ENCODE data around the gene PSMD8.
"Not testable (repeated sequence)": the region's sequence is repeated elsewhere in the genome, so short reads cannot be mapped to it uniquely, and the experiment has no call there.

Gene PSMD8

DNA sequence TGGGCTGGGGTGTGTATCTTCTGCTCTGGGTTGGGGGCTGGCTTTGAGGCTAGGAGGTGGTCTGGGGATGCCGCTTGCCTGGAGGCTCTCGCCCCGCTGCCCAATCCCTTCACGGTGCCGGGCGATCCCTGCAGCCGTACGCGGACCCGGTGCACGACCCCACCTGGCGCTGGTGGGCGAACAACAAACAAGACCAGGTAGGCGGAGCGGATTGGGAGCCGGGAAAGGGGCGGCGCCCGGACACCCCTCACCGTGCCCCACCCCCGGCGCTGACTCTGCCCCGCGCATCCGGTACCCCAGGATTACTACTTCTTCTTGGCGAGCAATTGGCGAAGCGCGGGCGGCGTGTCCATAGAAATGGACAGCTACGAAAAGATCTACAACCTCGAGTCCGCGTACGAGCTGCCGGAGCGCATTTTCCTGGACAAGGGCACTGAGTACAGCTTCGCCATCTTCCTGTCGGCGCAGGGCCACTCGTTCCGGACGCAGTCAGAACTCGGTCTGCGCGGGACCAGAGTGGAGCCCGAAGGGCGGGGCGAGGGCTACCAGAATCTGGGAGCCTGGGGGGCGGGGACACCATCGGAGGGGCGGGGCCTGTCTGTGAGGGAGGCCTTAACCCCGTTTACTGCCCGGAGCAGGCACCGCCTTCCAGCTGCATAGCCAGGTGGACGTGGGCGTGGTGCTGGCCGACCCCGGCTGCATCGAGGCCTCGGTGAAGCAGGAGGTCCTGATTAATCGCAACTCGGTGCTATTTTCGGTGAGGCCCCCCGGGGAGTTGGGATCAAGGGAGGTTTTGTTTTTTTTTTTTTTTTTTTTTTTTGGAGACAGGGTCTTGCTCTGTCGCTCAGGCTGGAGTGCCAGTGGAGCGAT is 12.1 kb upstream of the PSMD8 start:
- peak; percentile 98 for DNase-seq

DNA sequence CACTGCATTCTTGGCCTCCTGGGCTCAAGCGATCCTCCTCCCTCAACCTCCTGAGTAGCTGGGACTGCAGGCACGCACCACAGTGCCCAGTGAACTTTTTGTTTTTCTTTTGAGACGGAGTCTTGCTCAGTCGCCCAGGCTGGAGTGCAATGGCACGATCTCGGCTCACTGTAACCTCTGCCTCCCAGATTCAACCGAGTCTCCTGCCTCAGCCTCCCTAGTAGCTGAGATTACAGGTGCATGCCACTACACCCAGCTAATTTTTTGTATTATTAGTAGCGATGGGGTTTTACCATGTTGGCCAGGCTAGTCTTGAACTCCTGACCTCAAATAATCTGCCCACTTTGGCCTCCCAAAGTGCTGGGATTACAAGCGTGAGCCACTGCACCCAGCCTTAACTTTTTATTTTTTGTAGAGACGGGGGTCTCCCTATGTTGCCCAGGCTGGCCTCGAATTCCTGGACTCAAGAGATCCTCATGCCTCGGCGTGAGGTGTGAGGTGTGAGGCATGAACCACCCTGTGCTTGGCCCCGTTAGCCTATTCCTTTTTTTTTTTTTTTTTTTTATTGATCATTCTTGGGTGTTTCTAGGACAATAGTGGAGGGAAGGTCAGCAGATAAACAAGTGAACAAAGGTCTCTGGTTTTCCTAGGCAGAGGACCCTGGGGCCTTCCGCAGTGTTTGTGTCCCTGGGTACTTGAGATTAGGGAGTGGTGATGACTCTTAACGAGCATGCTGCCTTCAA is 11.3 kb upstream of the PSMD8 start:
- not testable (repeated sequence) for DNase-seq

DNA sequence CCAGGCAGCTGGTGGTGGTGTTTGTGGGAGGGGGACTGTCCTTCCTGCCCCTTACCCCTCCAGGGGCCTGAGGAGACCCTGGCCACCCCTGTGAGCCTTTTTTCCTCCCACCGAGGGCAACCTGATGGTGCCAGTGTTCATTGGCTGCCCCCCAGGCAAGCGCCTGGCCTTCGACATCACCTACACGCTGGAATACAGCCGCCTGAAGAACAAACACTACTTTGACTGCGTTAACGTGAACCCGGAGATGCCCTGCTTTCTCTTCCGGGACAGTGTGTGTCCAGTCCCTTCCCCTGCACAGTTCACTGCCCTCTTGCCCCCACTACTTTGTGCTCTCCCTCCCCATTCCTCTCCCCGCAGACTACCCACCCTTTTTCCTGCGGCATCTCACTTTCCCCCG is 7.3 kb upstream of the PSMD8 start:
- DNase-seq = no peak

DNA sequence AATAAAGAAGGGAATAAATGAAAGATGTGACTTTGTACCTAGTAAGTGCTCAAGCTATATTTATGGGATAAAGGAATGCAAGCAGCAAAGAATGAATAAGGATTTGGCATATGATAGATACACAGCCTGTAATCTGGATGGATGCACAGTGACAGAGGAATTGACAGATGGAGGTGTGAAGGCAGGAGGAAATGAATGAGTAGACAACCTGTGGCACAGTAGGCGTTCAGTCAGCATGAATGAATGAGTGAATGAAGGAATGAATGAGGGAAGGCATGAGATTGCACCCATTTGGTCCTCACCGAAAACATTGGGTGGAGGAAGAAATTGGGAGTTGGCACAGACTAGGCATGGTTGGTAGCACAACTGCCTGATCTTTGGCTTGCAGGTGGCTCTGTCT is 4.8 kb upstream of the PSMD8 start:
- no peak for DNase-seq

DNA sequence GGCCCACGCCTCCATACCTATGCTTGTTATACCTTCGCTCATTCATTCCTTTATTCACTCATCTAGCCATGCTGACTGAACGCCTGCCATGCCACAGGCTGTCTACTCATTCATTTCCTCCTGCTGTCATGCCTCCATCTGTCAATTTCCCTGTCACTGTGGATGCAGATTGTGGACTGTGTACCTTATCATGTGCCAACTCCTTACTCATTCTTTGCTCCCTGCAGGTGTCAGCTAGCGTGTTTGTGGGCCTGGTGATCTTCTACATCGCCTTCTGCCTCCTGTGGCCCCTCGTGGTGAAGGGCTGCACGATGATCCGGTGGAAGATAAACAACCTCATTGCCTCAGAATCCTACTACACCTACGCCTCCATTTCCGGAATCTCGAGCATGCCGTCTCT is 4.1 kb upstream of the PSMD8 start:
- no peak for DNase-seq

DNA sequence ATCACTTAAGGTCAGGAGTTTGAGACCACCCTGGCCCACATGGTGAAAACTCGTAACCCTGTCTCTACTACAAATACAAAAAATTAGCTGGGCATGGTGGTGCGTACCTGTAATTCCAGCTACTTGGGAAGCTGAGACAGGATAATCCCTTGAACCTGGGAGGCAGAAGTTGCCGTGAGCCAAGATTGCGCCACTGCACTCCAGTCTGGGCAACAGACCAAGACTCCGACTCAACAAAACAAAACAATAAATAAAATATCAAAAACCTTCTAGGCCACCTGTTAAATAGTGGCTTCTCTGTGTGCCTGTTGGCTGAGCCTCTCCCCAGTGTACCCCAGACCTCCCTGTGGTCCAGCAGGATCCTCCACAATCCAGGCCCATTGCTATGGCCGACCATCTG is 3.3 kb upstream of the PSMD8 start:
- no peak for DNase-seq

DNA sequence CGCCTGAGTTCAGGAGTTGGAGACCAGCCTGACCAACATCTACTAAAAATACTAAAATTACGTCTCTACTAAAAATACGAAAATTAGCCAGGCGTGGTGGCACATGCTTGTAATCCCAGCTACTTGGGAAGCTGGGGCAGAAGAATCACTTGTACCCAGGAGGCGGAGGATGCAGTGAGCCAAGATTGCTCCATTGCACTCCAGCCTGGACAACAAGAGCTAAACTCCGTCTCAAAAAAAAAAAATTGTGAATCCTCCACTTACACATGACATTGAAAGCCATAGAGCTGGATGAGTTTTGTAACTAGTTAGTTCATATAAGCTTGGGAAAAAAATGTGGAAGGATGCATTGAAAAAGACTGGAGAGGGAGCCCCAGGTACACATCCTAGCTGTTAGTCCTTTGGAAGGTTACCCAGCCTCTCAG is 452 bp upstream of the PSMD8 start:
- no peak for DNase-seq

DNA sequence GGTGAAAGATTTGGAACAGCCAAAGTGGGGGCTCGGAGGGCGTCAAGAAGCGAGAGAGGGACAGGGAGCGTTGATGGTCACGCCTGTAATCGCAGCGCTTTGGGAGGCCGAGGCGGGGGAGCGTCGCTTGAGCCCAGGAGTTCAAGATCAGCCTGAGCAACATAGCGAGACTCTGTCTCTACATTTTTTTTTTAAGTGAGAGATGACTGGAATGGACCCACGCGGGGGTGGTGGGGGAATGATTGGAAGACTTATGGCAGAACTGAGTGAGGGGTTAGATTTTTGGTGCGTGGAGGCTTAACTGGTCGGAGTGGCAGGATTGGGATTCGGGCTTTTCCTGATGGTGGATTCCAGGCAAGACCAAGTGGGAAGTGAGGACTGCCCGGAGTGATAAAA is 725 bp downstream of the PSMD8 start:
- no peak for DNase-seq

DNA sequence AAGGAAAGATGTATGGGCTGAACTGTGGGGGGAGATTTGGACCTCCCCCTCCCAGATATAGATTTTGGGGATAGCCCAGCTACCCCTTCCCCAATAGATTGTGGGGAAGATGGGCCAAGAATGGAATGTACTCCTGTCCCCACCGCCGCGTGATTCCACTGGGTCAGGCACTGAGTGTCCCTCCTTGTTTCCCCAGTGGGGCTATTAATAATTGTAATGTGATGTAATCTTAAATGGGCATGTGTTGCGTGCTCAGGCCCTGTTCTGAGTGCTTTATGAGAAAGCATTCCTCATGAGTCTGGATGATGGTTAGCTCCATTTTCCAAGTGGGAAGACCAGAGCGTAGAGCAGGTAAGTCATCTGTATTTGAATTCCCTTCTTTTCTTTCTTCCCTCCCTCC is 1.4 kb downstream of the PSMD8 start:
- DNase-seq = no peak

DNA sequence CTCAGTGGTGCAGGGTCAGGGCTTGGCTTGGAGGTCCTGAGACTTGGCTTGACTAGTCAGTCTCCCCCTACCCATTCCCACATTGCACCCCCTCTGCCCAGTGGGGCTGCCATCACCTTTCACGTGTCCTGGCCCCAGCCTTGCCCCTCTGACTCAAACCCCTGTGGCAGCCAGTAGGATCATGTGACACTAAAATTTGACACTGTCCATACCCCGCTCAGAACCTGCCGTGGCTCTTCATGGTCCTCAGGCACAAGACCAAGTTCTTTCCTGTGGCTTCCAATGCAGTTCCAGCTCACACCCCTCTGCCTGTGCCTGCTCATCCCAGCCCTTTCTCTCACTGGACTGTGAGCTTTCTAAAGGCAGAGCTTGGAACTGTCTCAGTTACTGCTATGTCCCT is 2.2 kb downstream of the PSMD8 start:
- DNase-seq = no peak

DNA sequence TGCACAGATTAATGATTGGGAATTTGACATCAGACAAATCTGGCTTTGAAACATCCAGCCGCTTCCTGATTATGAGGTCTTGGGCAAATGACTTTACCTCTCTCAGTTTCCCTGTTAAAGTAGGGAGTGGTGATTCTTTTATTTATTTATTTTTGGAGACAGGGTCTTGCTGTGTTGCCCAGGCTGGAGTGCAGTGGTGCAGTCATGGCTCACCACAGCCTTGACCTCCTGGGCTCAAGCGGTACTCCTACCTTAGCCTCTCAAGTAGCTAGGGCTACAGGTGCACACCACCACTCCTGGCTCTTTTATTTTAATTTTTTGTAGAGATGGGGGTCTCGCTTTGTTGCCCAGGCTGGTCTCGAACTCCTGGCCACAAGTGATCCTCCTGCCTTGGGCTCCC is 2.7 kb downstream of the PSMD8 start:
- no peak for DNase-seq

DNA sequence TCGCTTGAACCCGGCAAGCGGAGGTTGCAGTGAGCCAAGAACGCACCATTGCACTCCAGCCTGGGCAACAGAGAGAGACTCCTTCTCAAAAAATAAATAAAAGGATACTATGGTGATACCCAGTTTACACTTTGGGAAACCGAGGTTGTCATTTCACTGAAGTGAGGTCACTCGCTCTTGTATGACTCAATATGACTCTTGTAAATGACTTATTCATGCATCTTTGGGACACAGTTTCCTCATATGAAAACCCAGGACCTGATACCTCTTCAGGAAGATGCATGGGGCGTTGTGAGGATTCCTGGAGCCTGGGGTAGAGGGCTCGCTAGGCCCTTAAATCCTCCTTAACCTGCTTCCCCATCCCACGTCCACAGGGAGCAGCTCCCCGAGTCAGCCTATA is 4.5 kb downstream of the PSMD8 start:
- DNase-seq = no peak

DNA sequence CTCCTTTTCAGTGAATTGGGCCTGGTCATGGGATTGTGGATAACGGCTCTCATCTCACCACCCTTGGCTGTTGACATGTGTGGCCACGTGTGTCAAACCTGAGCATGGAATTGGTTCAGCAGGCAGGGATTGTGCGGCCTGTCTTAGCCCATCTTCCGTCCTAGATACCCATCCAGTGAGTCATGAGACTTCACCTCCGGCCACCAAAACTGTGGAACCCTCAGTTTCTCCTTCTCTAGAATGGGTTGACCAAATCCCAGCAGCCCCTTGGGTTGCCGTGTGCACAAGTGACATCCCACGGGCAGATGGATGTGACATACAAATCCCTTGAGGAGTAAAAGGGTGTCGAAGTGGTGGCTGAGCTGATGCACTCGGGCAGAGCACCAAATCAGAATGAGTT is 6.8 kb downstream of the PSMD8 start:
- DNase-seq = no peak

DNA sequence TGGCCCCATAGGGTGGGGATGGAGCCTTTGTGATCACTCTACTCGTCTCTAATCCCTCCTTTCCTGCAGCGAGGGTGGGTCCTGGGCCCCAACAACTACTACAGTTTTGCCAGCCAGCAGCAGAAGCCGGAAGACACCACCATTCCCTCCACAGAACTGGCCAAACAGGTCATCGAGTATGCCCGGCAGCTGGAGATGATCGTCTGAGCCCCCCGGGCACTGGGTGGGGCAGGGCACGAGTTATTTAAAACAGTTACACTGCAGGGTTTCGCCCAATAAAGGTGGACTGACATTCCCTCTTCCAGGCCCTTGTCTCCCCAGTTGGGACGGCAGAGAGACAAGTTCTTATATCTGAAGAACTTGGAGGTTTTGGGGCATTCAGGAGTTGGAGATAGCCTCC is 8.8 kb downstream of the PSMD8 start:
- DNase-seq = no peak

DNA sequence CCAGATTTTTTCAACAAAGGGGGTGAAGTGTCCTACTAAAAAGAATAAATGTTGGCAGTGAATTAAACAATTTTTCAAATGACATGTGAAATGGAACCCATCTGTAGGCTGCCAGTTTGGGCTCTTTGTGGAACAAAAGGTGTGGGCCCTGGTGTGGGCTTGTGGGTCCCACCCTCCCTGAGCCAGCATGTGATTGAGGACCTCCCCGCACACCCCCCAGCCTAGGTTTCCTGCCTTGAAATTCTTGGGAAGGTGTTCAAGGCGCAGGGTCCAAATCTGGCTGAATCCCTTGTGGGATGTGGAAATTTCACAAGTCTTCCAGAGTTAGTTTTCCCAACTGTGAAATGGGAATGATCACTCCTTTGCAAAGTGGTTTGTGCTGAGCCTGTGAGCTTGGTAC is 9.4 kb downstream of the PSMD8 start:
- DNase-seq = no peak

DNA sequence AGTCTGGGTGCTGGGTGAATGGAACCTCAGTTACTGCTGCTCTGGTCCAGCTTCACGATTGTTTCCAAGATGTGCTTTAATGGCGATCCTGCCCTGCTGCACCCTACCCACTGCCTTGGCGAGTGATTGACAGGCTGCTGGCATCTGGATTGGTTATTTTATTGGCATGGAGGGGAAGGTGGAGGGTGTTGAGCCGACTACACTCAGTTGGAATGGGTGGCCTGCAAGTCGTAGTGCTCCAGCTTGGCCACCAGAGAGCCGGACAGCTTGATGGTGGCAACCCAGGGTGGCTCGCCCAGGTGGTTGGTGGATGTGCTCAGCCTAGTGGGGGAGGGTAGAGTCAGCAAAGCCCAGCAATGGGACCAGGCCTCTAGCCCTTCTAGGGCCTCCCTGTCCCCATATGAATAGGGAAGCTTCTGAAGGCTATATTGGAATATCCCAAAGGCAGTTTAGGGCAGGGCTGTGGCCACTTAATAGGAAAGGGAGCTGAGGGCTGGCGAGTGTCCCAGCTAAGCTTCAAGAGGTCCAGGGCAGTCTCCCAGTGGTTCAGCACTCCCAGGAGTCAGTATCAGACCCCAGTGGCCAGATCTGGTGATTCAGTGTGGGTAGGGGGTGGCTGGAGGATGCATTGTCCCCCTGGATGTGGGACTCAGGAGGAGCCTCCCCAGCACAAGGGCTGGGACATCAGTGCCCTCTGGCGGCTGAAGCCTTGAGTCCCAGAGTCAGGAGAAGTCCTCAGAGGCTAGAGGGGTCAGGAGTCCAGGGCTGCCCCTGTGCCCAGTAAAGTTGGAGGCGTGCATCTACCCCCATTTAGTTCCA is 10.0 kb downstream of the PSMD8 start:
- no peak for DNase-seq

DNA sequence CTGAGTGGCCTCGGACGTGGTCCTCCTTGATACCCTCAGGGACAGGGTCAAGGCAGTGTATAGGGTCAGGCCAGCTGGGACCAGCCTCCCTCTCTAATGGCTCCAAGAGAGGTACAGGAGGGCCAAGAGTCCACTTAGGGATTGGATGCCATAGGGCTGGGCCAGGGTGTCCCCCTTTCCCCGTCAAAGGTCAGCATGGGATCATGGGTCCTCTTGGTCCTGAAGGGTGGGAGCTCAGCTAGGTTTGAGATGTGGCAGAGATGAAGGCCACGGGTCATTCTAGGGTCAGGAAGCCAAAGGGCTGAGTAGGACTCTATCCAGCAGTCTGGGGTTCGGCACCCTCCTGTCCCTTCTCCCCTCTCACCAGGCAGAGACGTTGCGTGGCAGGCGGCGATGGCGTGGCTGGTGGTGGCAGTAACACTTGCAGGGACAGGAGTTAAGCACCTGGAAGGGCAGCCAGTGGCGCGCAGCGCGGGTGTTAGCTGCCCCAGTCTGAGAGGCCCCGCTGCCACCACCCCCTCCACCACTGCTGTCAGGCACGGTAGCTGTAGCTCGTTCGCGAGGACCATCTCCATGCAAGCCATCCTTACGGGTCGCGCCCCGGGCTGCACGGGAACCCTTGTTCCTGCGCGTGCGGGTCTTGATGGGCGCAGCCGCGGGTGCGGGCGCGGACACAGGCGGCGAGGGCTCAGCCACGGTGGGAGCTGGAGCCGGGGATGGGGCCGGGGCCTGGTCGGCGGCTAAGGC is 10.9 kb downstream of the PSMD8 start:
- DNase-seq = no peak

DNA sequence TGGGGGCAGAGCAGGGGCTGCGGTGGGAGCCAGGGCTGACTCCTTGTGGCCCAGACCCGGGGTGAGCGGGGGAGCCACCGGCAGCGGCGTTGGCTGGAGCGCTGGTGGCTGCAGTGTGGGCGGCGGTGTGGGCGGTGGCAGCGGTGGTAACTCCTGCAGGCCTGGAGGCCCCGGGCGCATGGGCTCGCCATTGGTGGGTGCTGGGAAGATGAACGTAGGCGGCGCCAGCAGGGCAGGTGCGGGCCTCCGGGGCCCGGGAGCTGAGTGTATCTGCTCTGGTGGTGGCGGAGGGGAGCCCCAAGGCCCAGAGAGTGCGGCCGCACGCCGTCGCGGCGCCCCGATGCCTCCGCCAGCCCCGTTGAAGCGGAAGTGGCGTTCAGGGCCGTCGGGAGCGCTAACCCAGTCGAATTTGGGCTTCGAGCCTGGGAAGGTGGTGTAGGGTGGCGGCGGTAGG is 11.5 kb downstream of the PSMD8 start:
- DNase-seq = no peak

DNA sequence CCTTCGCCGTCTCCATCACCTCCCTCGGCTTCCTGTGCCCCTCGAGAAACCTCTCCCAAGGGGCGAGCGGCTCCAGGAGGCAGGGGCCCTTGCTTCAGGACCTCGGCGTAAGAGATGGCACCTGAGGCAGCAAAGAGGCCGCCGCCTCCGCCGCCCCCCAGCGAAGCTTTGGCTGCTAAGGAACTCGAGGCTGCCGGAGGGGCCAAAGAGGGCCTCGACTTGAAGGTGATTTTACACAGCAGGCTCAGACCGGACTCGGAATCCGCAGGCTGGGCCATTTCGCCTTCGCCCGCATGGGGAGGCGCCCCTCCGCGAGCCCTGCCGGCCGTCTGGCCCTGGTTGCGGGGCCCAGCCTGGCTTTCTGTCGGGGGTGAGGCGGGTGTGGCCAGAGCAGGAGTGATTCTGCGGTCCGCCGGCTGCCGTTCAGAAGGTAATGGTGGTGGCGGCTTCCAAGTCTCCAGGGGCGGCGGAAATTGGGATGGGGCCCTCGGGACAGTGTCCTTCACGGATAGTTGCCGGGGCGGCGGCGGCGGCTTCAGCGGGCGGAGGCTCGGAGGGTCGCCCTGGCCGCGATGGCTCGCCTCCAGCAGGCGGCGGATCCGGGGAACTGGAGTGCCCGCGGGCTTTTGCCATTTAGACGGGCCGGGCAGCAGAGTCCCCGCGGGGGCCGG is 12.1 kb downstream of the PSMD8 start:
- no peak for DNase-seq

DNA sequence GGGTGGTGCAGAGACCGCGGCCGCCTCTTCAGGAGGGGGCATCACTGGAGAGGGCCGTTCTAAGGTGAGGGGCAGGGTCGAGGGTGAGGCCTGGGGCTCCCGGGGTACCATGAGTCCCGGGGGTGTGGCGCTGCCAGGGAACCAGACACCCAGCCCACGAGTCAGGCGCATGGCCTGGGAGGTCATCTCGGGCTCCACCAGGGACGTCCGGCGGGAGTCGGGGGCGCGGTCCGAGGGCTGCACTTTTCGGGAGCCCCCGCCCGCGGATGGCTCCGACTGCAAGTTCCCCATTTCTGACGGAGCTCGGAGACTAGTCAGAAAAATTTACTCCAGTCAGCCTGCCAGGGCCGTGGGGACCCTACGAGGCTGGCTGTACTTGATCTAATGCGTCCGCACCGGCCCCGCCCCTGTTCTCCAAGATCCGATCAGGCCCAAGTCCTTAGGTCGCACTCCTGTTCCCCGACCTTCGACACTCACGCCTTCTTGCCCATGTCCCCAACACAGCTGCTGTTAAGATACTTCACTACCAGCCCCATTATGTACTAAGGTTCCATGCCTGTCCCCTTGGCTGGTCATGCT is 12.7 kb downstream of the PSMD8 start:
- no peak for DNase-seq

DNA sequence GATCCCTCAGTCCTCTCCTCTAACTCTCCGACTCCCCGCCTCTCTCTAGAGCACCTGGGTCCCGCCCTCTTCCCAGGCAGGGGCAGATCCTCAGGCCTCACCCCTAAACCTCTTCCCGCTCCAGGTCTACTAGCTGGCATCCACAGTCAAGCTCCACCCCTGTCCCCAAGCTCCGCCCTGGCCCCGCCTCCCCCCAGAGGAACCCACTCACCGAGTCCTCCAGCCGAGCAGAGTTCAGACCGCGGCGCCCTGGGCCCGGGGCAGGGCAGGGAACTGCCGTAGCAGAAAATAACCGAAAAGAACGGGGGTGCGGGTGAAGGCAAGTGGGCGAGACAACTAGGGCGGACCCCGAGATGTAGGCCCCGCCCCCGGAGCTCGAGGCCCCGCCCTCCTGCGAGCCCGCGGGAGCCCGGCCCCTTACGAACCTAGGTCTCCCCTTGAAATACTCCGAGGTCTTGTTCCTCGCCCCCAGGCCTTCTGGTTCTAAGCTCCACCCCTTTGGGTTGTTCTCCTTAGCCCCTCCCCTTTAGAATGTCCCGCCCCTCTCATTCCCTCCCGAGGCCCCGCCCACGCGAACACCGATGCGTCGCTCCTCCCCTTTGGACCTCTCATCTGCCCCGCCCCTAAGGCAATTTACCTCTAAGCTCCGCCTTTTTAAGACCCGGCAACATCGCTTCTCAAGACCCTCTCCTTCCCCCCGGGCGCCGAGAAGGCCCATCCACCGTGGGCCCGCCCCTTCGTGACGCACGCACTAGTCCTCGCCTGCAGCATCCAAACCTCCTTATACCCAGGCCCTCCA is 13.4 kb downstream of the PSMD8 start, which contains the start of gene GGN:
Gene GGN, minus strand, starts transcription at position 485 of the 799 bp plus-strand sequence. CDS start 773 bp downstream, outside the sequence.
- peak; percentile 99 for DNase-seq

Data from NCI-H345 (cell line).